HCT116 (cell line): Measurements from ENCODE around the gene SLC25A12. TPM values are rescaled to one million over a fixed set of nuclear protein-coding genes. Genes with fewer than 3 reads are reported as not detected.

ENCODE experiments used
- ATAC-seq: fragments of 200-7000 bp; cut with Tn5 transposase; 2 replicates; pipeline ENCODE4 v1.9.1; 2020; ENCODE audit warnings: mild to moderate bottlenecking, moderate library complexity
- BruUV-seq: library from RNA; stranded (reverse); fragments of 400-500 nt; replicated peaks from 2 replicates; lab custom pipeline; 2021; lab: Mats Ljungman, UMichigan
- CTCF ChIA-PET: fragments of 300-600 bp; sonication (Branson Sonifier 250); formaldehyde crosslinking; loops from one replicate; lab custom pipeline; 2021; ENCODE audit warnings: antibody characterized with exemption; lab: Charles Lee
- POLR2A ChIA-PET: fragments of 300-600, 350-600 bp; sonication (Branson Sonifier 250); formaldehyde crosslinking; loops from one replicate; lab custom pipeline; 2021; ENCODE audit warnings: antibody characterized with exemption; lab: Charles Lee
- RAD21 ChIA-PET, 2 experiments: fragments of 300-600 bp; sonication (Branson Sonifier 250); formaldehyde crosslinking; loops; one replicate each; lab custom pipeline; 2023; ENCODE audit warnings: low total read pairs in 2 of 2; ENCODE audit not compliant: uncharacterized antibody in 2 of 2, unreplicated experiment in 2 of 2, low non-redundant PET in 1 of 2; lab: Charles Lee
- DNase-seq: peaks from one replicate; pipeline ENCODE4 v3.0.0-alpha.2; 2010; ENCODE audit warnings: low read depth, low spot score
- H2AFZ ChIP-seq: fragments of 200-600 bp; shearing (Covaris generic), sonication (generic); 2 replicates; pipeline ENCODE4 v1.6.1; 2017; ENCODE audit warnings: low read depth, mixed run types, mixed read lengths, antibody characterized with exemption, low read length; ENCODE audit not compliant: poor library complexity, severe bottlenecking
- H3K27ac ChIP-seq: 2 replicates; pipeline ENCODE4 v1.5.1; 2012; ENCODE audit warnings: low read depth, low read length
- H3K27me3 ChIP-seq: fragments of 200-600 bp; sonication (generic); 2 replicates; pipeline ENCODE4 v1.6.1; 2016; ENCODE audit warnings: mixed run types, low read length, mixed read lengths; ENCODE audit not compliant: insufficient read depth
- H3K36me3 ChIP-seq, 2 experiments: fragments of 200-500 bp in 1 of 2; fragments of 200-600 bp in 1 of 2; sonication (Bioruptor generic) in 1 of 2; sonication (generic) in 1 of 2; 2 replicates each; pipeline versions ENCODE4 v1.5.1 to v1.6.1; 2014 to 2016; ENCODE audit warnings: low read length in 2 of 2, inconsistent platforms in 1 of 2, mixed read lengths in 1 of 2, mixed run types in 1 of 2; ENCODE audit not compliant: insufficient read depth in 2 of 2, control insufficient read depth in 1 of 2
- H3K4me1 ChIP-seq, 2 experiments: fragments of 200-600 bp in 1 of 2; sonication (generic) in 1 of 2; 2 replicates each; pipeline versions ENCODE4 v1.5.1 to v1.6.1; 2012 to 2017; ENCODE audit warnings: low read length in 2 of 2, inconsistent platforms in 1 of 2, mild to moderate bottlenecking in 1 of 2, mixed read lengths in 1 of 2, mixed run types in 1 of 2, moderate library complexity in 1 of 2; ENCODE audit not compliant: insufficient read depth in 2 of 2, control insufficient read depth in 1 of 2
- H3K4me2 ChIP-seq: fragments of 200-600 bp; sonication (generic); 2 replicates; pipeline ENCODE4 v1.6.1; 2017; ENCODE audit warnings: mixed run types, low read length, mixed read lengths
- H3K4me3 ChIP-seq, 2 experiments: fragments of 200-600 bp in 1 of 2; sonication (generic) in 1 of 2; replicated peaks in 1 of 2; 2 replicates each; pipeline ENCODE4 v1.5.1; 2011 to 2016; ENCODE audit warnings: low read length in 2 of 2, control low read depth in 1 of 2, low read depth in 1 of 2, mild to moderate bottlenecking in 1 of 2, mixed read lengths in 1 of 2, mixed run types in 1 of 2
- H3K79me2 ChIP-seq: fragments of 200-600 bp; sonication (generic); 2 replicates; pipeline ENCODE4 v1.6.1; 2017; ENCODE audit warnings: mild to moderate bottlenecking, mixed run types, low read length, moderate library complexity, mixed read lengths; ENCODE audit not compliant: insufficient read depth
- H3K9ac ChIP-seq: fragments of 200-600 bp; sonication (generic); 2 replicates; pipeline ENCODE4 v1.6.1; 2016; ENCODE audit warnings: low read length, mixed read lengths
- H3K9me2 ChIP-seq: fragments of 200-600 bp; sonication (generic), shearing (Covaris generic); 2 replicates; pipeline ENCODE4 v1.6.1; 2017; ENCODE audit warnings: mixed run types, mild to moderate bottlenecking, moderate library complexity; ENCODE audit not compliant: insufficient read depth
- H3K9me3 ChIP-seq, 2 experiments: fragments of 200-500 bp in 1 of 2; fragments of 200-600 bp in 1 of 2; sonication (Bioruptor generic) in 1 of 2; sonication (generic) in 1 of 2; 2 replicates each; pipeline ENCODE4 v1.6.1; 2014 to 2017; ENCODE audit warnings: low read length in 2 of 2, mixed read lengths in 2 of 2, inconsistent platforms in 1 of 2, low read depth in 1 of 2, mild to moderate bottlenecking in 1 of 2, mixed run types in 1 of 2, moderate library complexity in 1 of 2; ENCODE audit not compliant: control insufficient read depth in 1 of 2, insufficient read depth in 1 of 2
- H4K20me1 ChIP-seq: fragments of 200-600 bp; sonication (generic), shearing (Covaris generic); 2 replicates; pipeline ENCODE4 v1.6.1; 2017; ENCODE audit warnings: mixed run types, mild to moderate bottlenecking, moderate library complexity; ENCODE audit not compliant: insufficient read depth
- CBX3 ChIP-seq: IDR thresholded peaks from 2 replicates; pipeline ENCODE4 v1.6.1; 2012; ENCODE audit warnings: low read depth
- CEBPB ChIP-seq: IDR thresholded peaks from 2 replicates; pipeline ENCODE4 v1.6.1; 2012; ENCODE audit warnings: low read depth
- EGR1 ChIP-seq: IDR thresholded peaks from 2 replicates; pipeline ENCODE4 v1.6.1; 2012; ENCODE audit warnings: low read depth
- ELF1 ChIP-seq: IDR thresholded peaks from 2 replicates; pipeline ENCODE4 v1.6.1; 2012; ENCODE audit warnings: low read depth, borderline replicate concordance
- EZH2 ChIP-seq: fragments of 200-600 bp; sonication (generic); IDR thresholded peaks from 2 replicates; pipeline ENCODE4 v1.6.1; 2017; ENCODE audit warnings: antibody characterized with exemption, mixed run types
- EZH2phosphoT487 ChIP-seq: fragments of 200-600 bp; IDR thresholded peaks from 2 replicates; pipeline ENCODE4 v1.6.1; 2018; ENCODE audit warnings: antibody characterized with exemption, borderline replicate concordance
- RAD21 ChIP-seq: IDR thresholded peaks from 2 replicates; pipeline ENCODE4 v1.6.1; 2012; ENCODE audit warnings: low read depth, mild to moderate bottlenecking
- SIN3A ChIP-seq: IDR thresholded peaks from 2 replicates; pipeline ENCODE4 v1.6.1; 2012; ENCODE audit warnings: low read depth
- SP1 ChIP-seq: IDR thresholded peaks from 2 replicates; pipeline ENCODE4 v1.6.1; 2012; ENCODE audit warnings: low read depth
- YY1 ChIP-seq: IDR thresholded peaks from 2 replicates; pipeline ENCODE4 v1.6.1; 2011; ENCODE audit warnings: low read length, low read depth, moderate library complexity, mild to moderate bottlenecking; ENCODE audit not compliant: insufficient replicate concordance; ENCODE audit errors: extremely low read depth
- ZBTB33 ChIP-seq: IDR thresholded peaks from 2 replicates; pipeline ENCODE4 v1.6.1; 2011; ENCODE audit warnings: mild to moderate bottlenecking, low read length, moderate library complexity; ENCODE audit not compliant: insufficient replicate concordance; ENCODE audit errors: extremely low read depth
- ZFX ChIP-seq: fragments of 450-650 bp; IDR thresholded peaks from 2 replicates; pipeline ENCODE4 v1.6.1; 2017
- intact Hi-C: fragments of 100-400 bp; cut with micrococcal nuclease; formaldehyde crosslinking; loops from 2 replicates; pipeline ENCODE4 v1.10.0; 2022
- total RNA-seq: library from RNA; stranded (reverse); gene quantifications from one replicate; pipeline ENCODE4 v1.2.1, GENCODE V29; 2021; ENCODE audit not compliant: unreplicated experiment
- TF ChIP-seq, protein P1 (sequence below): IDR thresholded peaks from 2 replicates; pipeline ENCODE4 v1.6.1; 2012
- TF ChIP-seq, protein P2 (sequence below), 3 experiments: fragments of 200-600 bp in 1 of 3; sonication (generic) in 1 of 3; IDR thresholded peaks in 2 of 3; conservative IDR thresholded peaks in 1 of 3; 2 replicates each; pipeline ENCODE4 v1.5.1; 2012 to 2017; ENCODE audit warnings: low read depth in 2 of 3, low read length in 2 of 3, antibody characterized with exemption in 1 of 3, borderline replicate concordance in 1 of 3, control low read depth in 1 of 3, mild to moderate bottlenecking in 1 of 3, mixed read lengths in 1 of 3, mixed run types in 1 of 3, moderate library complexity in 1 of 3; ENCODE audit not compliant: insufficient read depth in 1 of 3

SLC25A12 gene
- total RNA-seq, 1 experiment from 2014 or later, result 16.0 TPM

DNA sequence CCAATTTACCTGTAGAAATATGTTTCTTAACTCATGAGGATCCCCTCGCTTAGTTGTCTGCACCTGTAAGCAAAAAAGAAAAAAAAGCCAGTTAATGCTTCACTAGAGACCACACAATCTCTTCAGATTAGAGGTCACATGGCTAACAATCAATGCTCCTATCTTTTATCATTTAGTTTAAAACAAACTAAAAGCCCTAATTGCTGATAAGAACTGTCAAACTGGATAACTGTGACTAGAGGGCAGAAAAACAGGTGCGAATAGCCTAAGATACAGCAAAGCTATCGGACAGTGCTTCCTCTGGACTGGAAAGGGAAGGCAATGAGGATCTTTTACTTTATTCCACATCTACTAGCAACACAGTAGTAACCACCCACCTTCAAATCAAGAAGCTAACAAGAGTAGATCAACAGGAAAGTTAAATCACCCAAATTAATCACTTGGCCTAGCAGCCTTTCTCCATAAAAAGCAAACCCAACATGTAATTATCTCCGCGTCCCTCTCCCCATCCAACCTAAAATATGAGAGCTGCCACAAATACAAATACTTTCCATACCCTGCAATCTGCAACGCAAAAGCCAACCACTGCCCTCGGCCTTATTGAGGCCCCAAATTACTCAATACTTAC lies 734 bp downstream of the SLC25A12 start:
- TSS peak; percentile 58 for BruUV-seq
- ATAC-seq (no peak), DNase-seq (no peak)
- Histone ChIP-seq H3K9ac (peak overlapping the region; percentile 83), H3K9me3 (no peaks in the 10 kb centered on the region), H3K4me3 (peak overlapping the region; percentile 95 to 100), H3K27ac (peak overlapping the region; percentile 43; the same call in 1 of the 2 replicates), H3K27me3 (no peaks in the 10 kb centered on the region), H3K79me2 (peaks cover 10% of the 10 kb centered on the region), H3K4me2 (peak overlapping the region; percentile 96), H2AFZ (peak overlapping the region; percentile 92), H3K4me1 (peaks cover 8 to 17% of the 10 kb centered on the region in 2 experiments; a peak in 3 of 4 replicates), H3K9me2 (no peaks in the 10 kb centered on the region), H3K36me3 (peaks cover 0 to 7% of the 10 kb centered on the region in 2 experiments; a peak in 1 of 4 replicates), H4K20me1 (no peaks in the 10 kb centered on the region)
- ChIA-PET POLR2A (interaction anchor here (1.2 to 2.2 kb wide), 2 partner anchors 10 to 30 kb away, joined by 6 to 7 read pairs; partner anchors contain the start of gene HAT1), RAD21 (no interaction called here), CTCF (interaction anchor here (0.6 kb wide), 1 partner anchor 43 kb away, joined by 4 read pairs; no protein-coding TSS in a partner anchor)
- intact Hi-C loops, result no loop called here
- TF ChIP-seq CBX3 (no peak), SIN3A (no peak), CEBPB (no peak), EGR1 (no peak), RAD21 (no peak), EZH2 (no peak), ZFX (no peak), EZH2phosphoT487 (no peak), ELF1 (no peak), YY1 (no peak), ZBTB33 (no peak), SP1 (no peak)
- TF ChIP-seq, protein P1, sequence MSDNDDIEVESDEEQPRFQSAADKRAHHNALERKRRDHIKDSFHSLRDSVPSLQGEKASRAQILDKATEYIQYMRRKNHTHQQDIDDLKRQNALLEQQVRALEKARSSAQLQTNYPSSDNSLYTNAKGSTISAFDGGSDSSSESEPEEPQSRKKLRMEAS, result no peak
- TF ChIP-seq, protein P2, sequence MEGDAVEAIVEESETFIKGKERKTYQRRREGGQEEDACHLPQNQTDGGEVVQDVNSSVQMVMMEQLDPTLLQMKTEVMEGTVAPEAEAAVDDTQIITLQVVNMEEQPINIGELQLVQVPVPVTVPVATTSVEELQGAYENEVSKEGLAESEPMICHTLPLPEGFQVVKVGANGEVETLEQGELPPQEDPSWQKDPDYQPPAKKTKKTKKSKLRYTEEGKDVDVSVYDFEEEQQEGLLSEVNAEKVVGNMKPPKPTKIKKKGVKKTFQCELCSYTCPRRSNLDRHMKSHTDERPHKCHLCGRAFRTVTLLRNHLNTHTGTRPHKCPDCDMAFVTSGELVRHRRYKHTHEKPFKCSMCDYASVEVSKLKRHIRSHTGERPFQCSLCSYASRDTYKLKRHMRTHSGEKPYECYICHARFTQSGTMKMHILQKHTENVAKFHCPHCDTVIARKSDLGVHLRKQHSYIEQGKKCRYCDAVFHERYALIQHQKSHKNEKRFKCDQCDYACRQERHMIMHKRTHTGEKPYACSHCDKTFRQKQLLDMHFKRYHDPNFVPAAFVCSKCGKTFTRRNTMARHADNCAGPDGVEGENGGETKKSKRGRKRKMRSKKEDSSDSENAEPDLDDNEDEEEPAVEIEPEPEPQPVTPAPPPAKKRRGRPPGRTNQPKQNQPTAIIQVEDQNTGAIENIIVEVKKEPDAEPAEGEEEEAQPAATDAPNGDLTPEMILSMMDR (IDR thresholded peaks at IDR 0.05 in 2 of 3, conservative IDR thresholded peaks at IDR 0.05 in 1 of 3; ENCODE audit: borderline replicate concordance in 1 of 3, insufficient read depth in 1 of 3, low read depth in 2 of 3, low read length in 2 of 3), result no peak
